Uterus (tissue), 4 donors: ENCODE measurements around the gene RASAL1. TPM values are rescaled to one million over a fixed set of nuclear protein-coding genes. Genes with fewer than 3 reads are reported as not detected.
"Not testable (repeated sequence)": the region's sequence is repeated elsewhere in the genome, so short reads cannot be mapped to it uniquely, and the experiment has no call there.

Experiments
- DNase-seq, 2 donors: peaks; one replicate each; pipeline ENCODE4 v3.0.0-alpha.2; 2019 to 2020
- H3K27ac ChIP-seq, 2 donors: fragments of 200-600 bp; sonication (generic); 1 replicate in 1 of 2; 2 replicates in 1 of 2; pipeline ENCODE4 v1.5.1; 2016 to 2018
- H3K27me3 ChIP-seq, 2 donors: fragments of 200-600 bp; sonication (generic); one replicate each; pipeline ENCODE4 v1.5.1; 2018 to 2019; ENCODE audit warnings: control low read depth in 1 of 2
- H3K36me3 ChIP-seq, 2 donors: fragments of 200-600 bp; sonication (generic); one replicate each; pipeline ENCODE4 v1.5.1; 2019; ENCODE audit warnings: control low read depth in 1 of 2
- H3K4me1 ChIP-seq, 2 donors: fragments of 200-600 bp; sonication (generic); one replicate each; pipeline ENCODE4 v1.5.1; 2018 to 2019; ENCODE audit warnings: control low read depth in 1 of 2
- H3K4me3 ChIP-seq, 2 donors: fragments of 200-600 bp; sonication (generic); 1 replicate in 1 of 2; 2 replicates in 1 of 2; pipeline ENCODE4 v1.5.1; 2018 to 2019; ENCODE audit warnings: mild to moderate bottlenecking in 1 of 2
- H3K9me3 ChIP-seq, 2 donors: fragments of 200-600 bp; sonication (generic); one replicate each; pipeline ENCODE4 v1.5.1; 2019; ENCODE audit warnings: control low read depth in 1 of 2
- CTCF ChIP-seq, 4 experiments: fragments of 200-600 bp in 2 of 4; fragments of 450-650 bp in 2 of 4; sonication (generic) in 2 of 4; IDR thresholded peaks; one replicate each; pipeline ENCODE4 v1.5.1; 2016 to 2019; ENCODE audit warnings: antibody characterized with exemption in 4 of 4, mild to moderate bottlenecking in 2 of 4, moderate library complexity in 1 of 4
- POLR2A ChIP-seq, 2 donors: fragments of 450-650 bp; IDR thresholded peaks; one replicate each; pipeline ENCODE4 v1.6.1; 2016; ENCODE audit warnings: antibody characterized with exemption in 2 of 2, mild to moderate bottlenecking in 1 of 2, moderate library complexity in 1 of 2
- intact Hi-C: fragments of 100-400 bp; cut with DNase I; formaldehyde crosslinking; loops from one replicate; pipeline ENCODE4 v1.15.1; 2023; ENCODE audit warnings: low total_unique reads
- total RNA-seq, 4 donors: library from RNA; depleted of rRNA in 3 of 4; stranded (reverse); fragments of >200 nt in 3 of 4; gene quantifications; one replicate each; pipeline versions ENCODE4 v1.1.0 to v1.2.4, GENCODE V29; 2014 to 2023
- donor health status: DM: yes; HTN: yes; CAD: no.

RASAL1 gene
- total RNA-seq, 4 donors from 2014 or later, result 6.8 TPM; not detected in 3

- no peak for DNase-seq
- no peaks in the 10 kb centered on the region for H3K9me3 ChIP-seq
- H3K27ac ChIP-seq, result no peak overlapping the region
- H3K4me3 ChIP-seq, result no peak overlapping the region
- TF ChIP-seq CTCF (IDR thresholded peaks at IDR 0.05) (no peak), POLR2A (IDR thresholded peaks at IDR 0.05) (no peak)
- no peaks in the 10 kb centered on the region for H3K36me3 ChIP-seq
- H3K27me3 ChIP-seq, result no peaks in the 10 kb centered on the region
- no peaks in the 10 kb centered on the region for H3K4me1 ChIP-seq
- intact Hi-C loops, result no loop called here
These were observed 14.7 kb downstream of the RASAL1 start for GRCh38 chr12:113120670-113121370.

GRCh38 chr12:113119980-113120669 lies 15.4 kb downstream of the RASAL1 start:
- H3K27ac ChIP-seq, result no peak overlapping the region
- DNase-seq, result no peak
- no peaks in the 10 kb centered on the region for H3K27me3 ChIP-seq
- no peak for TF ChIP-seq POLR2A (IDR thresholded peaks at IDR 0.05)
- no peak for TF ChIP-seq CTCF (IDR thresholded peaks at IDR 0.05)
- no peak overlapping the region for H3K4me3 ChIP-seq
- no peaks in the 10 kb centered on the region for H3K4me1 ChIP-seq
- H3K36me3 ChIP-seq, result no peaks in the 10 kb centered on the region
- H3K9me3 ChIP-seq, result no peaks in the 10 kb centered on the region
- intact Hi-C loops, result no loop called here

GRCh38 chr12:113118142-113118541 lies 17.4 kb downstream of the RASAL1 start:
- no peak overlapping the region for H3K27ac ChIP-seq
- H3K27me3 ChIP-seq, result no peaks in the 10 kb centered on the region
- intact Hi-C loops, result no loop called here
- no peak for TF ChIP-seq POLR2A (IDR thresholded peaks at IDR 0.05)
- no peak overlapping the region for H3K4me3 ChIP-seq
- H3K4me1 ChIP-seq, result no peaks in the 10 kb centered on the region
- H3K9me3 ChIP-seq, result no peaks in the 10 kb centered on the region
- no peak for DNase-seq
- no peaks in the 10 kb centered on the region for H3K36me3 ChIP-seq

- H3K9me3 ChIP-seq, DNase-seq, H3K36me3 ChIP-seq, H3K27ac ChIP-seq, H3K4me1 ChIP-seq, H3K27me3 ChIP-seq, intact Hi-C loops, H3K4me3 ChIP-seq: not testable (repeated sequence)
These were observed 17.9 kb downstream of the RASAL1 start for GRCh38 chr12:113117684-113118083.

- Histone ChIP-seq H3K9me3 (no peaks in the 10 kb centered on the region), H3K4me1 (no peaks in the 10 kb centered on the region), H3K27ac (no peak overlapping the region), H3K4me3 (no peak overlapping the region), H3K36me3 (no peaks in the 10 kb centered on the region), H3K27me3 (no peaks in the 10 kb centered on the region)
- TF ChIP-seq CTCF (IDR thresholded peaks at IDR 0.05) (no peak), POLR2A (IDR thresholded peaks at IDR 0.05) (no peak)
- DNase-seq, result no peak
- intact Hi-C loops, result no loop called here
These were observed 18.7 kb downstream of the RASAL1 start for GRCh38 chr12:113116875-113117274.

GRCh38 chr12:113115455-113116126 lies 20.0 kb downstream of the RASAL1 start:
- H3K36me3 ChIP-seq, result no peaks in the 10 kb centered on the region
- DNase-seq, result no peak
- intact Hi-C loops, result no loop called here
- TF ChIP-seq CTCF (IDR thresholded peaks at IDR 0.05), result no peak
- TF ChIP-seq POLR2A (IDR thresholded peaks at IDR 0.05), result no peak
- H3K9me3 ChIP-seq, result no peaks in the 10 kb centered on the region
- no peaks in the 10 kb centered on the region for H3K4me1 ChIP-seq
- H3K27me3 ChIP-seq, result no peaks in the 10 kb centered on the region
- H3K27ac ChIP-seq, result no peak overlapping the region
- H3K4me3 ChIP-seq, result no peak overlapping the region
